Aorta (tissue), 5 donors: Measurements from ENCODE around the gene PDE4D. TPM values are rescaled to one million over a fixed set of nuclear protein-coding genes. Genes with fewer than 3 reads are reported as not detected.

Experiments
- ATAC-seq: fragments of 200-7000 bp; cut with Tn5 transposase; one replicate; pipeline ENCODE4 v1.9.1; 2022; ENCODE audit warnings: moderate library complexity; ENCODE audit not compliant: low FRiP score
- DNase-seq, 2 donors: peaks; one replicate each; pipeline ENCODE4 v3.0.0-alpha.2; 2020
- H3K27ac ChIP-seq, 2 donors: one replicate each; pipeline ENCODE4 v1.5.1; 2013; ENCODE audit warnings: low read length in 2 of 2, mild to moderate bottlenecking in 2 of 2, moderate library complexity in 2 of 2, control low read depth in 1 of 2, inconsistent platforms in 1 of 2, low read depth in 1 of 2
- H3K27me3 ChIP-seq, 2 donors: one replicate each; pipeline ENCODE4 v1.6.1; 2013; ENCODE audit warnings: control low read depth in 1 of 2, low read length in 1 of 2, mild to moderate bottlenecking in 1 of 2, moderate library complexity in 1 of 2; ENCODE audit not compliant: insufficient read depth in 2 of 2, control insufficient read depth in 1 of 2
- H3K36me3 ChIP-seq, 2 donors: one replicate each; pipeline ENCODE4 v1.6.1; 2013; ENCODE audit warnings: control low read depth in 1 of 2, low read length in 1 of 2, mild to moderate bottlenecking in 1 of 2; ENCODE audit not compliant: insufficient read depth in 2 of 2, control insufficient read depth in 1 of 2
- H3K4me1 ChIP-seq, 2 donors: one replicate each; pipeline ENCODE4 v1.6.1; 2013; ENCODE audit warnings: low read length in 2 of 2, control low read depth in 1 of 2, mild to moderate bottlenecking in 1 of 2, moderate library complexity in 1 of 2; ENCODE audit not compliant: insufficient read depth in 2 of 2, control insufficient read depth in 1 of 2
- H3K4me3 ChIP-seq, 2 donors: one replicate each; pipeline ENCODE4 v1.5.1; 2013; ENCODE audit warnings: low read length in 2 of 2, control low read depth in 1 of 2, mild to moderate bottlenecking in 1 of 2
- H3K9me3 ChIP-seq: one replicate; pipeline ENCODE4 v1.6.1; 2013; ENCODE audit warnings: mild to moderate bottlenecking, low read length; ENCODE audit not compliant: control insufficient read depth
- WGBS, 2 donors: extraction: QIAGEN DNeasy Blood & Tissue Kit; methylation state at CpG; one replicate each; pipeline ENCODE4 v1.1.7; 2013; 5-methylcytosine and 5-hydroxymethylcytosine counted together
- intact Hi-C, 2 donors: fragments of 100-400 bp; cut with DNase I; formaldehyde crosslinking; loops; one replicate each; pipeline versions ENCODE4 v1.14.2 to v1.15.0; 2022
- polyA plus RNA-seq, 2 donors: library from polyadenylated mRNA; stranded (reverse); fragments of 200-250 nt; gene quantifications; one replicate each; pipeline ENCODE4 v1.2.3, GENCODE V29; 2013
- total RNA-seq, 2 donors: library from RNA; stranded (reverse); fragmentation: NEBNext Ultra II Directional; extraction: Animal tissue kit (Norgen Biotek cat#: 25700); gene quantifications; one replicate each; pipeline ENCODE4 v1.2.1, GENCODE V29; 2021
- donor health status: healthy with polysubstance abuse.
- donor health status: Bipolar disorder and iron deficiency.
- donor health status: DM: no; HTN: no; CAD: no.
- donor health status: DM: no; HTN: no; CAD: no.
- donor health status: DM: yes; HTN: yes; CAD: no.

The PDE4D gene
- total and polyA plus RNA-seq, 4 donors, result 2.4 to 112 (median 33.3) TPM

- Histone ChIP-seq H3K27me3 (no peaks in the 10 kb centered on the region), H3K9me3 (no peaks in the 10 kb centered on the region), H3K4me3 (no peak overlapping the region), H3K27ac (no peak overlapping the region), H3K4me1 (peaks cover 0 to 8% of the 10 kb centered on the region in 2 donors), H3K36me3 (no peaks in the 10 kb centered on the region)
- DNase-seq (no peak), ATAC-seq (no peak)
- WGBS, 2 donors, result 14 to 48% methylated on average over 3 of the region's 3 CpGs
- intact Hi-C loops, result no loop called here
Measured at GRCh38 chr5:59592101-59592500, 301.4 kb downstream of the PDE4D start.

GRCh38 chr5:59591162-59591561 lies 302.4 kb downstream of the PDE4D start:
- intact Hi-C loops, result no loop called here
- Histone ChIP-seq H3K27me3 (no peaks in the 10 kb centered on the region), H3K27ac (no peak overlapping the region), H3K4me1 (peaks cover 0 to 8% of the 10 kb centered on the region in 2 donors), H3K36me3 (no peaks in the 10 kb centered on the region), H3K9me3 (no peaks in the 10 kb centered on the region), H3K4me3 (no peak overlapping the region)
- ATAC-seq (no peak), DNase-seq (no peak)

GRCh38 chr5:59588922-59589321 lies 304.6 kb downstream of the PDE4D start:
- Histone ChIP-seq H3K36me3 (no peaks in the 10 kb centered on the region), H3K4me3 (no peak overlapping the region), H3K9me3 (no peaks in the 10 kb centered on the region), H3K27me3 (no peaks in the 10 kb centered on the region), H3K4me1 (peaks cover 0 to 8% of the 10 kb centered on the region in 2 donors), H3K27ac (no peak overlapping the region)
- DNase-seq (no peak), ATAC-seq (no peak)
- intact Hi-C loops, result no loop called here

- intact Hi-C loops, result no loop called here
- no peaks in the 10 kb centered on the region for H3K9me3 ChIP-seq
- H3K27me3 ChIP-seq, result no peaks in the 10 kb centered on the region
- peaks cover 0 to 8% of the 10 kb centered on the region in 2 donors for H3K4me1 ChIP-seq
- DNase-seq (peak in 1 of 2 donors; percentile 82), ATAC-seq (peak; percentile 73)
- peak overlapping the region in 1 of 2 donors; percentile 32 for H3K4me3 ChIP-seq
- H3K27ac ChIP-seq, result no peak overlapping the region
- no peaks in the 10 kb centered on the region for H3K36me3 ChIP-seq
- 4% methylated on average over 17 of the region's 17 CpGs for WGBS, 2 donors
Measured at GRCh38 chr5:59587489-59588337, 305.8 kb downstream of the PDE4D start.

GRCh38 chr5:59586841-59587240 lies 306.7 kb downstream of the PDE4D start:
- Histone ChIP-seq H3K4me3 (no peak overlapping the region), H3K27me3 (no peaks in the 10 kb centered on the region), H3K9me3 (no peaks in the 10 kb centered on the region), H3K4me1 (peaks cover 0 to 5% of the 10 kb centered on the region in 2 donors), H3K36me3 (no peaks in the 10 kb centered on the region), H3K27ac (no peak overlapping the region)
- no peak for ATAC-seq
- no peak for DNase-seq
- intact Hi-C loops, result no loop called here
- WGBS, 2 donors, result 89 to 90% methylated on average over 5 of the region's 5 CpGs

- Histone ChIP-seq H3K27me3 (no peaks in the 10 kb centered on the region), H3K36me3 (no peaks in the 10 kb centered on the region), H3K4me3 (no peak overlapping the region), H3K9me3 (no peaks in the 10 kb centered on the region), H3K27ac (no peak overlapping the region), H3K4me1 (peaks cover 0 to 5% of the 10 kb centered on the region in 2 donors)
- intact Hi-C loops, result no loop called here
- DNase-seq (no peak), ATAC-seq (no peak)
- WGBS, 2 donors, result 79 to 86% methylated on average over 6 of the region's 6 CpGs
Measured at GRCh38 chr5:59584858-59585846, 308.4 kb downstream of the PDE4D start.

GRCh38 chr5:59583810-59584562 lies 309.5 kb downstream of the PDE4D start:
- H3K27ac ChIP-seq, result no peak overlapping the region
- intact Hi-C loops, result no loop called here
- ATAC-seq, result no peak
- 66 to 75% methylated on average over 8 of the region's 8 CpGs for WGBS, 2 donors
- peaks cover 0 to 5% of the 10 kb centered on the region in 2 donors for H3K4me1 ChIP-seq
- H3K9me3 ChIP-seq, result no peaks in the 10 kb centered on the region
- DNase-seq, result no peak
- no peaks in the 10 kb centered on the region for H3K27me3 ChIP-seq
- no peak overlapping the region for H3K4me3 ChIP-seq
- no peaks in the 10 kb centered on the region for H3K36me3 ChIP-seq

- Histone ChIP-seq H3K27ac (no peak overlapping the region), H3K4me1 (peaks cover 0 to 5% of the 10 kb centered on the region in 2 donors), H3K9me3 (no peaks in the 10 kb centered on the region), H3K27me3 (no peaks in the 10 kb centered on the region), H3K4me3 (no peak overlapping the region), H3K36me3 (no peaks in the 10 kb centered on the region)
- no peak for ATAC-seq
- 35 to 40% methylated on average over 2 of the region's 2 CpGs for WGBS, 2 donors
- intact Hi-C loops, result no loop called here
- no peak for DNase-seq
Measured at GRCh38 chr5:59583151-59583809, 310.2 kb downstream of the PDE4D start.
